Measurements from ENCODE around the gene ZFP36L1.

Gene ZFP36L1

DNA sequence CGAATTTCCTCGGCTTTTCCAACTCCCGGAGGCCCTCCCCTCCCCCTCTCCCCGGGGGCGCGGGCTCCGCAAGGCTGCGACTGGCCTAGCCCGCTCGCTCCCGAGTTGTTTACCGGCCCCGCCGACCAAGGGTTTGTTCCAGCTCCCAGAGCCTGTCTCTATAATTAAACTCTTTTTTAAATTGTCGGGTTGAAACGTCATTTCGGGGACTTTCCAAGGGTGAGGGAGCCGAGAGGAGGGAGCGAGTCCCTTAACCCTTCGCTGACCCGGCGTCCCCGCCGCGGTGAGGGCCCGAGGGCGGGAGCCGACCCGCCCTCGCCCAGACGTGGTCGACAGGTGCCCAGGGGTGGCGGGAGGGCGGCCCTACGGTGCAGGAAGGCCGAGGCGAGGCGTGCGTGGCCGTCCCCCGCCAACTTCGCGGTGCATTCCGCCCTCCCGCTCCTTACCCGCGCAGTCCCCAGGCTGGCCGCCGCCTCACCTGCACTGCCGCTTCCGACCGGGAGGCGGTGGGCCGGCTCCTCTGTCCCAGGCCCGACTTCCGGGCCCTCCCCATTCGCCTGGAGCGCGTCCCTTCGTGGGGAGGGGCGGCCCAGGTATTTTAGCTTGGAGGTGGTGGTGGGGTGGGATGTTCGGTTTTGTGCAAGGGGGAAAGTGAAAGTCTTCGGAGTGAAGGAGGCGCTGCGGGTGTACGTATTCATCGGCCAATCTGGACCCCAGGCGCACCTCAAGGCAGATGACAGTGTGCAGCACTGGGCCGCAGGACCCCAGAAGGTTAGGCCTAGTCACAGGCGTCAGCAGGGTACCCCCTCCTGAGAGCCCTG is 2.9 kb upstream of the ZFP36L1 start:
- DNase-seq (ENCODE audit: low read depth) = peak; percentile 73

DNA sequence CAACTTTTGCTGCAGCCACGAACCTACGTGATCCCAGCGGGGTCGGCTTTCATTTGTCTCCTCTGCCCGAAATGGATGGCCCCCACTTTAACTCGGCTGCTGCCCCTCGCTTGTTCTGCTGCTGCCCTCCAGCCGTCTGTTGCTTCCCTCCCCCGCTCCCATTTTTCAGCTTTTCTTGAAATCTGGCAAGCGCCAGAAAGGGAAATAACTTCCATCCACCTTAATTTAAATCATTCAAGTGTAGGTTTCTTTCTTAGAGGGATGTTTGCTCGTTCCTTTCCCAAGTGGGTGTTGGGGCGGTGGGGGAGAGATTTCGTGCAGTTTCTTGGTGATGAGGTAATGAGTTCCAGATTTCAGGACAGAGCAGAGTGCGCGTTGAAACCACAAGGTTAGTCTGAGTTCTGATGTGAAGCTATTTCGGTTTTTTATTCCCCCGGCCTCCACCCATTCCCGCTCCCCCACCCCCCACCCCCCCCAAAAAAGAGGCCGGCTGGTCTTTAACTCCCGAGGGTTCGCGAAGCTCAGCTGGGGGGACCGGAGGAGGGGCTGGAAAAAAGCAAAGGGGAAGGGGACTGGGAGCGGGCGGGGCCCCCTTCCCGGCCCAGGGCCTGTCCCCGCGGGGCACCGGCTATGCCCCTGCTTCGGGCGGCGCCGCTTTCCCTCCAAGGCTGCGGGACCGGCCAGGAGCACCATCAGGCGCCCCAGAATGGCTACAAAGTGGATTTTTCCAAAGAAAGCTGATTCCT is 2.2 kb upstream of the ZFP36L1 start:
- no peak for DNase-seq (ENCODE audit: low read depth)

DNA sequence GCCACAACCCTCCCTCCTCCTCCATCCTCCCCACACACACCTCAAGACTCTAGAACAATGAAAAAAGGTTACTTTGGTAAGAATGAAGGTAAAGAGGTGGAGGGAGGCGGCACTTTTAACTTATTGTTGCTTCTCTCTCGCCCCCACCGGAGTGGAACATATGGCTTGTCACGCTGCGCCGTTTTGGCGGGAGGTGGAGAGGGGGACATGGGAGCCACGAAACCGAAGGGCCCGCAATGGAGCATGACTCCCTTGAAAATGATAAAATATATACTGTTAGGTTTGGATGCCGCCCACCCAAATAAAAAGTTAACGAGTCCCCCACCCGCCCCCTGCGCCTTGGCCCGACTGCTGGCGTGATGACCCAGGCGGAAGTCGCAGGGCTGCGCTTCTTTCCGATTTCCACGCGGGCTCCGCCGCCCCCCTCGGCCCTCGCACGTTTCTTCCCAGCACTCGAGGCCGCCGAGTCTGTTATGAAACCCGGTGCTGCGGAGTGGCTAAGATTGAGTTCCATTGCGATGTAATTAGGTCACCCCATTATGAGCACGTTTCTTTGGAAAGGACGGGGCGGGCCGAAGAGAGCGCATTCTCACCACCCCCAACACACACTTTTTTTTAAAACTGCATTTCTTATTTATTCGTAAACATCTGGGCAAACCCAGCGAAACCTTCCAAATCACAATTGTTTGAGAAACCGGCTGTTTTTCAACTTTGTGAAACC is 1.4 kb upstream of the ZFP36L1 start:
- peak; percentile 70 for DNase-seq (ENCODE audit: low read depth)

DNA sequence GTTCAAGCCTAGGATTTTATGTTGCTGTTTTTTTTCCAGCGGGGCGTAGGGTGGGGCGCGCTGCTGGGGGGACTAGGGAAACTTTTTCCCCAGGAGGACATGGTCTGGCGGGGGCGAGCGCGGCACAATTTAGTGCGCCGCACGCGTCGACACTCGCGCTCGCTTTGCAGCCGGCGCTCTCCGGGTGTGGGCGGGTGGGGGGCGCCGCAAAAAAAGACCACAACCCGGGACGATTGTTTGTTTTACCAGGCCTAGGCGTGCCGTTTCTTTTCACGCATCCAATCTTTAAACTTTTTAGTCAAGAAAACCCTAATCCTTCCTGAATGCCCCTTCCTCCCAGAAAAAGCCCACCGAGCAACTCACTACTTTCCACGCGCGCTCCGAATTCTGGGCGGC is 865 bp upstream of the ZFP36L1 start:
- DNase-seq (ENCODE audit: low read depth) = no peak

DNA sequence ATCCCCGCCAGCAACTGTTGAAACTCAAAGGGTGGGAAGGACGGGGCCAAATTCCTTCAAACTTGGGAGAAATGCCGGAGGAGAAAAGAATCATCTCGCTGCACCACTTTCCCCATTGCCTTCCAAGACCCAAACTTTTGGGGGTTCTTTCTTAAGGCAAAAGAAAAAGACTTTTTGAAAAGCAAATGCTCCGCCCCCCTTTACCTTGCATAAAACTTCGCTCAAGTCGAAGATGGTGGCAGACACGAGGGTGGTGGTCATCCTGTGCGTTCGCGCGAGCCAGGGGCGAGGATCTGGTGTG is 239 bp downstream of the ZFP36L1 start:
- DNase-seq (ENCODE audit: low read depth) = no peak

- DNase-seq (ENCODE audit: low read depth) = no peak
Measured at GRCh38 chr14:68791902-68792677, 777 bp downstream of the ZFP36L1 start.

DNA sequence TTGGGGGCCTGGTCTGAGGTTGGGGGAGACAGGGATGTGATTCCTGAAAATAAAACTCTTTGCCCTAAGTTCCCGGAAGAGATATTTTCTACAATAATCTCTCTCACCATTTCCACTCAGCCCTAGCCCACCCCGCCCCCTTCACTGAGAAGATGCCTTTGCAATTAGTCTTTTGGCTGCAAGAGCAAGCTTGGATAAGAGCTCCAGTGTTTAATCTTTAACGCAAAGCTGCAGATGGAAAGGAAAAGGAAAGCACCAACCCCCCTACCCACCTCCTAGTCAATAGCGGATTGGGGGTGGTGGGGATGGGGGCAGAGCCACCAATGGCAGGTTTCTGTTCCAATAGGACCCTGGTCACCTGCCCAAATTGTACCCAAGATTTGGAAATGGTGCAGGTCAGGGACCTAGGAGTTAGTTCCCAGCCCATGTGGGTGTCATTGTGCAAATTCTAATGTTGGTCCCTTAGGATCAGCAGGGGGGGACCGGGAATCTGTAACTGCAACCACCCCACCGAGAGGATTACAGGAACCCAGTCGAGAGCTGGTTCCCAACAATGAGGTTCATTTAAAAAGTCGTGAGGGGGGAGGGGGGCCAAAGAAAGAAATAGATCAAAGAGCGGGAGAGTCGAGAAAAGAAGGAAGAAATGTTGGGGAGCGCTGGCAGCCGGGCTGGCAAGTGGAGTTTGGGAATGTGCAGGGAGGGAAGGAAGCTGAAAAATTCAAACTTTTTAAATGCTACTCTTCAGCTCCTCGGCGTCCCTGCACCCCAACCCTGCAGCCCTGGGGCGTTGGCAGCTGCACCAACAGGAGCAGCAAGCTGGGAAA is 1.6 kb downstream of the ZFP36L1 start:
- no peak for DNase-seq (ENCODE audit: low read depth)

DNA sequence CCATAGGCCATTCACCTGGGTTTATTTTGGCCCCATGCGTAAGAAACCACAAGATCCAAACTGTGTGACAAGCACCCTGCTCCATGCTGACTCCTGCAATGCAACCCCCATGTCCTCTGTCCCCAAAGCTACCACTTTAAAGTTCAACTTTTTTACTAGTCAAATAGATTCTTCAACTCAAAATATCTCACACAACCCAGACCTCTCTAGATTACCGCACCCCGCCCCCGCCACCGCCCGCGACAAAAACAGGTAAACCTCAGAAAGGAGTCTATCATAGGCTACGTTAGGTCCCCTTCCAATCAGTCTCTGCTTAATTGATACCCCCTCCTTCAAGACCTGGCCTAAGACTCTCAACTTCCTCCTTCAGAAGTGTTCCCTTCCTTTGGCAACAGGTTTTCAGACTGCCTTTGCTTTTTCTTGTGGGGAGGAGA is 2.2 kb downstream of the ZFP36L1 start:
- DNase-seq (ENCODE audit: low read depth) = peak; percentile 58

GRCh38 chr14:68789821-68790643 is 2.8 kb downstream of the ZFP36L1 start:
- DNase-seq (ENCODE audit: low read depth) = no peak

GRCh38 chr14:68788996-68789820 is 3.7 kb downstream of the ZFP36L1 start:
- peak; percentile 73 for DNase-seq (ENCODE audit: low read depth)

GRCh38 chr14:68788275-68788995 is 4.4 kb downstream of the ZFP36L1 start:
- no peak for DNase-seq (ENCODE audit: low read depth)

- no peak for DNase-seq (ENCODE audit: low read depth)
Measured at GRCh38 chr14:68787092-68787992, 5.5 kb downstream of the ZFP36L1 start.

GRCh38 chr14:68786491-68787091 is 6.3 kb downstream of the ZFP36L1 start:
- DNase-seq (ENCODE audit: low read depth) = no peak

DNA sequence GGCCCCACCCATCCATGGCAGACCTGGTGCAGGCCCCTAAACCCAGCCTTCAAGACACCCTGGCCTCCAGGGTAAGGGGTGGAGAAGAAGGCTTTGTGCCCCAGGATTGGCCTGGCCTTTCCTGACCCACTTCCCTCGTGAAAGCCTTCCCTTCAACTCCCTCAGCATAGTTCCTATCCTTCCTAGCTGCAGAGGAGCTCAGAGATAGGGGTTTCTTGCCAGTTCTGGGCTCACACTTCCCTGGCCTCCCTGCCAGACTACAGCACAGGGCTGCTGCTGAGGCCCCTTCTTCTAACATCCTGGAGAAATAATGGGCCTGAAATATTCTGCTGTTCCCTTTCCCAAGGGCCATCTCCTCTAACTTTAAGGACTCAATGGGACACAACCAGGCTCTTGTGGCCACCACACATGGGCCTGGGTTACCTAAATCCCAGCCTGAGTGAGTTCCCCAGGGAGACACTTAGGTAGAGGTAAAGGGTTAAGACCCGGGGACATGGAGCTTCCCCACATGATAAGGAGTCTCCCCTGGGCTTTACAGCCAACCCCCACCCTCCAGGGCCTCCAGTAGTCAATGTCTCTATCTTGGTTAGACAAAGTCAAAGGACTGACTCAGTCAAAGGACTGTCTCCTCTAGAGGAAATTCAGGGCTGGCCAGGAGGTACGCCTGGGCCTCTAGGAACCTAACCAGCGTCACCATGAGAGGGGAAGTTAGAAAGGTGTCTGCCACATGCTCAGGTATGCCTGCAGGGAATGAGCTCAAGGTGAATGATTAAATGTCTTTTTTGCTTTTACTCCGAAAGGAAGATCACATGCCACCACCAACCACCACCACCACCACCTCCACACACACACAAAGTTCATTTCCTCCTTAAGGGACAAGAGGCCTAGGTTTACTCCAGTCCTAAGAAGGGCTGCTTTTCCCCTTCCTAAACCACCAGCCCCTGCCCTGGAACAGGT is 7.1 kb downstream of the ZFP36L1 start:
- peak; percentile 62 for DNase-seq (ENCODE audit: low read depth)

DNA sequence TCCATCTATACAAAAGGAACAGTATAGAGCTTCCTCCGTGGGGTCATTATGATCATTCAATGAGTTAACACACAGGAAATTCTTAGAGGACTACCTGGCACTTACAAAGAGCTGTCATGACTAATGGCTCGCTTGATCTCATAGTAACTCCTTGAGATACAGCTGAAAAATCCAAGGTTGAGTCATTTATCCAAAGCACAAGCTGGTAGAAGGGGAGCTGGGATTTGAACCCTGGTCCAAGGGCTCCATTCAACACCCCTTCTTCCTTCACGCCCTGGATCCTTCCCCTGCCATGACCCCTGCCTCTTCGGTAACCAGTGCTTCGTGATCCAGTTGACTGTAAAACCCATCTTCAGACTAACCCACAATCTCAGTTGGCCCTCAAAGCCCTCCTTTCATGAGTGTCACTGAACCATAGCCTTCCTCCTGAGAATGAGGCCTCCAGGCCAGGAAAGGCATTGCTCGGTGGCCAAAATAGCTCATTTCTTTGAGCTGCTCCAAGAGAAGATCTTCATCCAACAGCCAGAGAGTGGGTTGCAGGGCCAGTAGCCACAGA is 7.8 kb downstream of the ZFP36L1 start:
- no peak for DNase-seq (ENCODE audit: low read depth)
